Liver (tissue), 3 donors: ENCODE results near the gene MMP27.

ENCODE experiments used
- EGR1 ChIP-seq, 2 donors: IDR thresholded peaks; 2 replicates each; pipeline ENCODE4 v1.6.1; 2016 to 2018; ENCODE audit warnings: antibody characterized with exemption in 2 of 2, low read depth in 2 of 2
- FOXA2 ChIP-seq: IDR thresholded peaks from 2 replicates; pipeline ENCODE4 v1.6.1; 2016; ENCODE audit warnings: antibody characterized with exemption
- HNF4A ChIP-seq, 2 donors: conservative IDR thresholded peaks; 2 replicates each; pipeline ENCODE4 v1.6.1; 2016; ENCODE audit warnings: antibody characterized with exemption in 2 of 2, mild to moderate bottlenecking in 2 of 2
- JUND ChIP-seq, 2 donors: IDR thresholded peaks; 2 replicates each; pipeline ENCODE4 v1.6.1; 2016; ENCODE audit warnings: antibody characterized with exemption in 2 of 2
- RAD21 ChIP-seq, 2 donors: IDR thresholded peaks; 2 replicates each; pipeline ENCODE4 v1.6.1; 2016; ENCODE audit warnings: antibody characterized with exemption in 2 of 2, mild to moderate bottlenecking in 2 of 2
- RXRA ChIP-seq, 2 donors: IDR thresholded peaks; 2 replicates each; pipeline ENCODE4 v1.6.1; 2017 to 2018; ENCODE audit warnings: antibody characterized with exemption in 2 of 2, mild to moderate bottlenecking in 1 of 2
- SP1 ChIP-seq: IDR thresholded peaks from 2 replicates; pipeline ENCODE4 v1.6.1; 2018; ENCODE audit warnings: antibody characterized with exemption, mild to moderate bottlenecking
- TAF1 ChIP-seq: conservative IDR thresholded peaks from 2 replicates; pipeline ENCODE4 v1.6.1; 2016; ENCODE audit warnings: antibody characterized with exemption, mild to moderate bottlenecking
- YY1 ChIP-seq: IDR thresholded peaks from 2 replicates; pipeline ENCODE4 v1.6.1; 2016; ENCODE audit warnings: antibody characterized with exemption, mild to moderate bottlenecking
- TF ChIP-seq, protein P1 (sequence below): fragments of 150-350 bp; IDR thresholded peaks from 2 replicates; pipeline ENCODE4 v1.5.1; 2017; ENCODE audit warnings: improper control_type of control experiment, low read depth, low read length; ENCODE audit not compliant: missing input control
- TF ChIP-seq, protein P2 (sequence below): IDR thresholded peaks from 2 replicates; pipeline ENCODE4 v1.6.1; 2016; ENCODE audit warnings: antibody characterized with exemption, mild to moderate bottlenecking
- TF ChIP-seq, protein P3 (sequence below): IDR thresholded peaks from 2 replicates; pipeline ENCODE4 v1.6.1; 2016; ENCODE audit warnings: antibody characterized with exemption
- TF ChIP-seq, protein P4 (sequence below): IDR thresholded peaks from 2 replicates; pipeline ENCODE4 v1.6.1; 2016; ENCODE audit warnings: antibody characterized with exemption
- donor health status: healthy.
- donor health status: healthy.

DNA sequence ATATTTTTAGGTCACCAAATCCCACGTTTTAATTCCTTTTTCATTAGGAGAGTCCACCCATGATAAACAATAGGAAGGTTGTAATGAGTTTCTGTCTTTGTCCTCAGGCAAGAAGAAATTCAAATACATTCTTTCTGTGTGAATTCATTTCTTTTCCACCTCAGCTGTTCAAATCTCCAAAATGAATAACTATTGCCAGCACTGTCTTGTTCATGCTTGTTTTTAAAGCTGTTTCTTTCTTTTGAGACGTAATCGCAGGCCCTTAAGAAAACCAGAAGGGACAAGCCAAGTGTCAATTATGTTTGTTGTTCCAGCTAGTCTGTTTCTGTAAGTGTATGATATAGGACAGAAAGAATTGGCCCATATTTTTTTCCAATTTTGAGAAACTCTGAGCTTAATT, 20.2 kb downstream of the MMP27 start:
- TF ChIP-seq, protein P1, sequence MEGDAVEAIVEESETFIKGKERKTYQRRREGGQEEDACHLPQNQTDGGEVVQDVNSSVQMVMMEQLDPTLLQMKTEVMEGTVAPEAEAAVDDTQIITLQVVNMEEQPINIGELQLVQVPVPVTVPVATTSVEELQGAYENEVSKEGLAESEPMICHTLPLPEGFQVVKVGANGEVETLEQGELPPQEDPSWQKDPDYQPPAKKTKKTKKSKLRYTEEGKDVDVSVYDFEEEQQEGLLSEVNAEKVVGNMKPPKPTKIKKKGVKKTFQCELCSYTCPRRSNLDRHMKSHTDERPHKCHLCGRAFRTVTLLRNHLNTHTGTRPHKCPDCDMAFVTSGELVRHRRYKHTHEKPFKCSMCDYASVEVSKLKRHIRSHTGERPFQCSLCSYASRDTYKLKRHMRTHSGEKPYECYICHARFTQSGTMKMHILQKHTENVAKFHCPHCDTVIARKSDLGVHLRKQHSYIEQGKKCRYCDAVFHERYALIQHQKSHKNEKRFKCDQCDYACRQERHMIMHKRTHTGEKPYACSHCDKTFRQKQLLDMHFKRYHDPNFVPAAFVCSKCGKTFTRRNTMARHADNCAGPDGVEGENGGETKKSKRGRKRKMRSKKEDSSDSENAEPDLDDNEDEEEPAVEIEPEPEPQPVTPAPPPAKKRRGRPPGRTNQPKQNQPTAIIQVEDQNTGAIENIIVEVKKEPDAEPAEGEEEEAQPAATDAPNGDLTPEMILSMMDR = no peak
- no peak for TF ChIP-seq JUND (IDR thresholded peaks at IDR 0.05)
- no peak for TF ChIP-seq SP1
- TF ChIP-seq EGR1 (IDR thresholded peaks at IDR 0.05; ENCODE audit: low read depth in 2 of 2) = no peak
- no peak for TF ChIP-seq YY1
- TF ChIP-seq, protein P2, sequence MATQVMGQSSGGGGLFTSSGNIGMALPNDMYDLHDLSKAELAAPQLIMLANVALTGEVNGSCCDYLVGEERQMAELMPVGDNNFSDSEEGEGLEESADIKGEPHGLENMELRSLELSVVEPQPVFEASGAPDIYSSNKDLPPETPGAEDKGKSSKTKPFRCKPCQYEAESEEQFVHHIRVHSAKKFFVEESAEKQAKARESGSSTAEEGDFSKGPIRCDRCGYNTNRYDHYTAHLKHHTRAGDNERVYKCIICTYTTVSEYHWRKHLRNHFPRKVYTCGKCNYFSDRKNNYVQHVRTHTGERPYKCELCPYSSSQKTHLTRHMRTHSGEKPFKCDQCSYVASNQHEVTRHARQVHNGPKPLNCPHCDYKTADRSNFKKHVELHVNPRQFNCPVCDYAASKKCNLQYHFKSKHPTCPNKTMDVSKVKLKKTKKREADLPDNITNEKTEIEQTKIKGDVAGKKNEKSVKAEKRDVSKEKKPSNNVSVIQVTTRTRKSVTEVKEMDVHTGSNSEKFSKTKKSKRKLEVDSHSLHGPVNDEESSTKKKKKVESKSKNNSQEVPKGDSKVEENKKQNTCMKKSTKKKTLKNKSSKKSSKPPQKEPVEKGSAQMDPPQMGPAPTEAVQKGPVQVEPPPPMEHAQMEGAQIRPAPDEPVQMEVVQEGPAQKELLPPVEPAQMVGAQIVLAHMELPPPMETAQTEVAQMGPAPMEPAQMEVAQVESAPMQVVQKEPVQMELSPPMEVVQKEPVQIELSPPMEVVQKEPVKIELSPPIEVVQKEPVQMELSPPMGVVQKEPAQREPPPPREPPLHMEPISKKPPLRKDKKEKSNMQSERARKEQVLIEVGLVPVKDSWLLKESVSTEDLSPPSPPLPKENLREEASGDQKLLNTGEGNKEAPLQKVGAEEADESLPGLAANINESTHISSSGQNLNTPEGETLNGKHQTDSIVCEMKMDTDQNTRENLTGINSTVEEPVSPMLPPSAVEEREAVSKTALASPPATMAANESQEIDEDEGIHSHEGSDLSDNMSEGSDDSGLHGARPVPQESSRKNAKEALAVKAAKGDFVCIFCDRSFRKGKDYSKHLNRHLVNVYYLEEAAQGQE = no peak
- TF ChIP-seq TAF1 = no peak
- TF ChIP-seq FOXA2 = no peak
- TF ChIP-seq HNF4A (conservative IDR thresholded peaks at IDR 0.05) = no peak
- TF ChIP-seq RAD21 (IDR thresholded peaks at IDR 0.05) = no peak
- TF ChIP-seq, protein P3, sequence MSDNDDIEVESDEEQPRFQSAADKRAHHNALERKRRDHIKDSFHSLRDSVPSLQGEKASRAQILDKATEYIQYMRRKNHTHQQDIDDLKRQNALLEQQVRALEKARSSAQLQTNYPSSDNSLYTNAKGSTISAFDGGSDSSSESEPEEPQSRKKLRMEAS = no peak
- TF ChIP-seq RXRA (IDR thresholded peaks at IDR 0.05) = no peak
- TF ChIP-seq, protein P4, sequence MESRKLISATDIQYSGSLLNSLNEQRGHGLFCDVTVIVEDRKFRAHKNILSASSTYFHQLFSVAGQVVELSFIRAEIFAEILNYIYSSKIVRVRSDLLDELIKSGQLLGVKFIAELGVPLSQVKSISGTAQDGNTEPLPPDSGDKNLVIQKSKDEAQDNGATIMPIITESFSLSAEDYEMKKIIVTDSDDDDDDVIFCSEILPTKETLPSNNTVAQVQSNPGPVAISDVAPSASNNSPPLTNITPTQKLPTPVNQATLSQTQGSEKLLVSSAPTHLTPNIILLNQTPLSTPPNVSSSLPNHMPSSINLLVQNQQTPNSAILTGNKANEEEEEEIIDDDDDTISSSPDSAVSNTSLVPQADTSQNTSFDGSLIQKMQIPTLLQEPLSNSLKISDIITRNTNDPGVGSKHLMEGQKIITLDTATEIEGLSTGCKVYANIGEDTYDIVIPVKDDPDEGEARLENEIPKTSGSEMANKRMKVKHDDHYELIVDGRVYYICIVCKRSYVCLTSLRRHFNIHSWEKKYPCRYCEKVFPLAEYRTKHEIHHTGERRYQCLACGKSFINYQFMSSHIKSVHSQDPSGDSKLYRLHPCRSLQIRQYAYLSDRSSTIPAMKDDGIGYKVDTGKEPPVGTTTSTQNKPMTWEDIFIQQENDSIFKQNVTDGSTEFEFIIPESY = no peak
